ENCODE results near the gene TNFRSF25.

TNFRSF25 gene

DNA sequence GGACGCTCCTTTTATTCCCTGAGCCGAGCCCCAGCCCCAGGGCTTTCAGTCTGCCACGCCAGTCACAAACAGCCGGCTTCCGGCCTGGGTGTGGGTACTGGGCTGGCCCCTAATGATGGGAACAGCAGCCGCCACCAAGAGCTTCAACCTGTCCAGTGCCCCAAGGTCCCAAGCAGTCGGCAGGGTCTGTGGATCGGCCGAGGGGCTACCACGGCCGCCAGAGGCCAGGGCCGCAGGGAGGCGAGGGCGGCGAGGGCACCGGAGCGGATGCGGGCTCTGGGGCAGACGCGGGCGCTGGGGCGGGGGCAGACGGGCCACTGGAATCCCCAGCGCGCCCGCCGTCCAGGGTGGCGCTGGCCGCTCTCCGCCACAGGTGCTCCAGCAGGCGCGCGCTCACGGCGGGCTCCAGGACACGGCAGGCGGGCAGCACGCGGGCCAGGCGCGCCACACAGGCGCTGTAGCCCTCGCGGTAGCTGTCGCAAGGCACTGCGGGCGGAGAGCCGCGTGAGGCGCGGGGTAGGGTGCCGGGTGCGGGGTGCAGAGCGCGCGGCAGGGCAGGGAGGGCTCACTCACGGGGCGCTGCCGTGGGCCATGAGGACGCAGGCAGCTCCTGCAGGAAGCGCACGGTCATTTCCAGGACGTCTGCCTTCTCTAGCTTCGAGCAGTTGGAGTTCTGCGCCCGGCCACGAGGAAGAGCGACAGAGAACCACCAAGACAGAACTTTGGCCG is 47.1 kb downstream of the TNFRSF25 start:
- no peak overlapping the region for H3K4me3 ChIP-seq (ENCODE audit: low read depth, low read length)
- ChIA-PET CTCF (interaction anchor here (0.6 to 4.7 kb wide), 4 partner anchors 12 to 58 kb away, joined by 3 to 37 read pairs (median 4); no protein-coding TSS in a partner anchor), POLR2A (no interaction called here)
- no peak for TF ChIP-seq CTCF (IDR thresholded peaks at IDR 0.05; ENCODE audit: insufficient read depth, low read length, missing control alignments)
- no peak for DNase-seq (ENCODE audit: low read depth, low spot score)

- no peak for DNase-seq (ENCODE audit: low read depth, low spot score)
- CTCF ChIA-PET: interaction anchor here (0.6 to 4.7 kb wide), 2 partner anchors 13 to 20 kb away, joined by 3 to 37 read pairs; no protein-coding TSS in a partner anchor
- no peak overlapping the region for H3K4me3 ChIP-seq (ENCODE audit: low read depth, low read length)
- POLR2A ChIA-PET: no interaction called here
- TF ChIP-seq CTCF (IDR thresholded peaks at IDR 0.05; ENCODE audit: insufficient read depth, low read length, missing control alignments): no peak
Measured at GRCh38 chr1:6417961-6418667, 47.9 kb downstream of the TNFRSF25 start.

GRCh38 chr1:6416906-6417305 is 49.1 kb downstream of the TNFRSF25 start:
- TF ChIP-seq CTCF (IDR thresholded peaks at IDR 0.05; ENCODE audit: insufficient read depth, low read length, missing control alignments): no peak
- no peak overlapping the region for H3K4me3 ChIP-seq (ENCODE audit: low read depth, low read length)
- no peak for DNase-seq (ENCODE audit: low read depth, low spot score)
- CTCF ChIA-PET: interaction anchor here (4.7 kb wide), 2 partner anchors 11 to 21 kb away, joined by 31 to 37 read pairs; no protein-coding TSS in a partner anchor
- POLR2A ChIA-PET: no interaction called here

- ChIA-PET POLR2A (no interaction called here), CTCF (interaction anchor here (1.4 to 4.7 kb wide), 5 partner anchors 11 to 170 kb away, joined by 6 to 37 read pairs (median 30); no protein-coding TSS in a partner anchor)
Measured at GRCh38 chr1:6416295-6416656, 49.7 kb downstream of the TNFRSF25 start.

GRCh38 chr1:6414881-6415626 is 50.9 kb downstream of the TNFRSF25 start:
- POLR2A ChIA-PET: no interaction called here

More at GRCh38 chr1:6416295-6416656, 49.7 kb downstream of the TNFRSF25 start:
- H3K4me3 ChIP-seq (ENCODE audit: low read depth, low read length): no peak overlapping the region
- no peak for DNase-seq (ENCODE audit: low read depth, low spot score)
- no peak for TF ChIP-seq CTCF (IDR thresholded peaks at IDR 0.05; ENCODE audit: insufficient read depth, low read length, missing control alignments)

More at GRCh38 chr1:6414881-6415626, 50.9 kb downstream of the TNFRSF25 start:
- H3K4me3 ChIP-seq (ENCODE audit: low read depth, low read length): no peak overlapping the region
- no peak for DNase-seq (ENCODE audit: low read depth, low spot score)
- CTCF ChIA-PET: interaction anchor here (0.8 to 4.7 kb wide), 17 partner anchors 8 to 170 kb away, joined by 3 to 31 read pairs (median 5); no protein-coding TSS in a partner anchor
- TF ChIP-seq CTCF (IDR thresholded peaks at IDR 0.05; ENCODE audit: insufficient read depth, low read length, missing control alignments): no peak

All from AG04449 (cell line).